HG03135 (cell line): ENCODE data around the gene CFDP1.

Source experiments
- ATAC-seq: cut with Tn5 transposase; IDR thresholded peaks from one replicate; pipeline ENCODE4 v1.9.1; 2021; ENCODE audit warnings: mild to moderate bottlenecking, moderate library complexity; ENCODE audit not compliant: unreplicated experiment

CFDP1 gene

DNA sequence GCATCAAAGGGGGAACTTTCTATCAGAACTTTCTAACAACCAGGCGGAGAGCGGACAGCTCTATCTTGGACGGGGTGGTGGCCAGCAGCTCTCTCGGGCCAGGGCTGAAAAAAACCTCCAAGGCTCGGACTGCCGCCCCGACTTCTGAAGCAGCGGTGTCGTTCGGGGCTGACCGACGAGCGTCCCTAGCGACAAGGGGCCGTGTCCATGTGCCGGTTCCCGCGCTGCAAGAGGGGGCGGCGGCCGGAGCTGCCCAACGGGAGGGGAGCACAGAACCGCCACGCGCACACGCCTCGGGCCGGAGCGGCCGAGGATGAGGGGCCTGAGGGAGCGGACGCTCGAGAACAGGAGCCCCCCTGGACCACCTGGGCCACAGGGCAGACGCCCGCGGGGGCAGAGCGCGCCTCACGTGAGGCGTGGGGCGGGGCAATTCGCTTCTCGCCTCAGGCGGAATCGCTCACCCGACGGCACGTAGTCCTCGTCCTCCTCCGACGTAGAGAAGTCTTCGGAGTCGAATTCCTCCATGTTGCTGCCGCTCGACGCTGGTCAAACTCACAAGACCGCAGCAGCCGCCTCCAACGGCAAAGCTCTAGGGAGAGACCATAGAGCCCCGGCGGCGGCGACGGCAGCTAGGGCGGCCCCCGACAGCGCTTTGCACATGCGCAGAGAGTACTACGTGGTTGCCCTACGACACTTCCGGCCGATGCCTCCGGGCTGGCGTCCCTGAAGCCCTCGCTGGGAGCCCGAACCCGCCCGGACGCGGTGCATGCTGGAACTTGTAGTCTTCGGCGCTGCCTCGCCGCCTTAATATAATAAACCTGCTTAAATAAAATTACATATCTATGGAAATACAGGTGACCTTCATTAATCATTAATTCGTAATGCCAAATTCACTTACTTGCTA, at the start of gene CFDP1:
Gene CFDP1, minus strand, starts transcription at position 676 of the 904 bp plus-strand sequence. Its CDS starts 151 bp downstream, at position 525.
- ATAC-seq: peak; percentile 91

DNA sequence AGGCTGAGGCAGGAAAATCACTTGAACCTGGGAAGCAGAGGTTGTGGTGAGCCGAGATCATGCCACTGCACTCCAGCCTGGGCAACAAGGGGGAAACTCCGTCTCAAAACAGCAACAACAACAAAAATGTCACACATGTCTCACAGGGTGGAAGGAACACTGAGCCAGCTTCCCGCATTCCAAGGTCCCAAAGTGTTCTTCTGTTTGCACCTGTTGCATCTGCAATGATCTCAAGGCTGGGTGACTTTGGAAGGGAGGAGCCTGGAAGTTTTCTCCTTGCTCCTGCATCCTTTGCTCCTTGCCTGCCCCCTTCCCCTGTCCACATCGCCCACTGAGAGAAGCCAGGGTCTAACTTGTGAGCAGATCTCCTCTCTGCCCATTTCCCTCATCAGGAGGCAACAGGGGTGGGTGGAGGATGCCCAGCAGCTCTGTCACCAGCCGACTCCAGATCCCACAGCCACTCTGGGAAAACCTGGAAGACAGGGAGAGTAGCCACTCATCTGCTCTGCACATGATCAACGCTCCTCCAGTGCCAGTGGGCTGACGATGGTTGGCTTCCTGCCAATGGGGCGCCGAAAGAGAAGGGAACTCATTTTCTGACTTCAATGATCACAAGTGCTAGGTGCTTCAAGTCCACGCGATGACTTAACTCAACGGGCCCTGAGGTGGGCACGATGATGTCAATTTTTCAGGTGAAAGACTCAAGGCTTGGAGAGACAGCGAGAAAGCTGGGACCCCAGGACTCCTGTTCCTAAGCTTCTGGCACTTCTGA, 49.3 kb upstream of the CFDP1 start:
- ATAC-seq: no peak

DNA sequence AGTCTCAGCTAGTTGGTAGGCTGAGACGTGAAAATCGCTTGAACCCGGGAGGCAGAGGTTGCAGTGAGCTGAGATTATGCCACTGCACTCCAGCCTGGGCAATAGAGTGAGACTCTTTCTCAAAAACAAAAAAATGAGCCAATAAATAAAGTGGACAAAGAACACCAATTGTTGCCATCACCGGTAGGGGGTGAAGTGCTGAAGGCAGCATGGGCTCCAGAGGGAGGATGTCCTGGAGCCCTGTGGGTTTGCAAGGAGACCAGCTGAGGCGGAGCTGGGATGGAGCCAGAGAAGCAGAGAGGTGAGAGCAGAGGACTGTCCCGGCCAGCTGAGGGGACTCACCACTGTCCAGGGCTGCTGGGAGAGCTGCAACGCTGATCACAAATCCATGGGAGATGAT, 48.2 kb upstream of the CFDP1 start:
- no peak for ATAC-seq

DNA sequence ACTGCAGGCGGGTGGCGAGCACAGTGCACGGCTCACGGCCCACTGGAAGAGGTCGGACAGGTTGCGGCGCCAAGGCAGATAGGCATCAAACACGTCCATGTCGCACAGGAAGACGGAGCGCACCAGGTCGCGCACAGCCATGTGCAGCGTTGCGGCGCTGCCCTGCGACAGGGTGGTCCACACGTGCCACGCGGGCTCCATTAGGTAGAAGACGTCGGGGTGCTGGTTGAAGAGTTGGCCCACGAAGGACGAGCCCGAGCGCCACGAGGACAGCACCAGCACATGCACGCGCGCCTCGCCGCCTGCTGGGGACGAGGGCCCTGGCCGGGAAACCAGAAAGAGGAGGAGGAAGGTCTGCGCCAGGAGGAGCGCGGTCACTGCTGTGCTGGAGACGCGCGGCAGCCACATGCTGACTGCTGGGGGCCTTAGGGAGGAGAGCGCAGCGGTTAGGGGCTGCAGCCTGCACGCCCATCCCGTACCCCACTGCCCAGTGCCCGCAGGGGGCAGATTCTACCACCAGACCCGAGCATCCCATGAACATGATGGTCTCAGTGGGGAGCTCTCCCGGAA, 46.2 kb upstream of the CFDP1 start:
- ATAC-seq: no peak

DNA sequence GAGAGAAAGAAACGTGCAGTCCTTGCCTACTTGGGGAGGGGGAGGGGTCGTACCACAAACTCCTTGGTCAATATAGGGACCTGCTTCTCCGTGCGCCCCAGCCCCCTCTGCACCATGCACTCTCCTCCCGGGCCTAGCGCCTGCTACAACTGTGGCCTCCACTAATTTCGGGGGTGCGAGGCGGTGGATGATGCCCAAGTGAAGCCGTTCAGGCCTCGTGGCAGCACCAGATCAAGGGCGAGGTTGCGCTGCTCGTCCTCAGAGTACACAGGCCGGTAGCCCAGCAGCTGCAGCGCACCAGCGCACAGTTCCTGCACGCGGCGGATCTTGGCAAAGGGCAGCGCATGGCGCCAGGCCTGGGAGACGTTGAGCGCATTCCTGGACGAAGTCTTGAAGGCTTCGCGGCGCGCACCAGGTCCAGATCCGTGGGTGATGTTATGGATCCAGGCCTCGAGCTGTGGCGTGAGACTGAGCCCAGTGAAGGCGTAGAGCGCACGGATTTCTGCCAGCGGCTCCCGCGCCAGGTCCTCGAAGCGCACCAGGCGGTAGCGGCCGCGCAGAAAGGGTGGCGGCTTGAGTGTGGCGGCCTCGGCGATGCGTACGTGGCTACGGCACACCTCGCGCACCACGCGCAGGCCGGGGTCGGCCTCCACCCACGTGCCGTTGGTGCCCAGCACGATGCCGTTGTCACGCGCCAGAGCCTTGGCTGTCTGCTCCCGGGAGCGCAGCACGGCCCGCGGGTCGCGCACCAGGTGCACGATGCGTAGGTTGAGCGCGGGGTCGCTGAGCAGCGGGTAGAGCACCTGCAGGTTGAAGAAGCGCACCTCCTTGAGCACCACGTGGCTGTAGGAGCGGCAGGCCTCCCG, 45.4 kb upstream of the CFDP1 start:
- ATAC-seq: no peak

- no peak for ATAC-seq
Observed at GRCh38 chr16:75477680-75478473, 44.6 kb upstream of the CFDP1 start.

DNA sequence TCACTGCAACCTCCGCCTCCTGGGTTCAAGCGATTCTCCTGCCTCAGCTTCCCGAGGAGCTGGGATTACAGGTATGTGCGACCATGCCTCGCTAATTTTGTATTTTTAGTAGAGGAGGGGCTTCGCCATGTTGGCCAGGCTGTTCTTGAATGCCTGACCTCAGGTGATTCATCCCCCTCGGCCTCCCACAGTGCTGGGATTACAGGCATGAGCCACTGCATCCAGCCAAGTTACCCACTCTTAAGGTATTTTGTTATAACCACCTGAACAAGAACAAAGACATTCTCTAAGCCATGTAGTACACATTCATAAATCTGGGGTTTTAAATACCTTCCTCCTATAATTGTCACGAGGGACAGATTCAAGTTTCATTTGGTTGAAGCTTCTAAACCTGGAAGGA, 43.5 kb upstream of the CFDP1 start:
- ATAC-seq: no peak

GRCh38 chr16:75475420-75475847, 42.1 kb upstream of the CFDP1 start:
- no peak for ATAC-seq

- ATAC-seq: no peak
Observed at GRCh38 chr16:75472908-75473877, 39.9 kb upstream of the CFDP1 start.

- ATAC-seq: peak; percentile 73
Observed at GRCh38 chr16:75471723-75472633, 38.7 kb upstream of the CFDP1 start.

- ATAC-seq: no peak
Observed at GRCh38 chr16:75466760-75467159, 33.5 kb upstream of the CFDP1 start.

GRCh38 chr16:75464122-75464918, 31.0 kb upstream of the CFDP1 start, which contains the start of gene TMEM170A:
Gene TMEM170A, minus strand, starts transcription at chr16:75464689. Its CDS starts 89 bp downstream, at chr16:75464600.
- peak; percentile 93 for ATAC-seq

DNA sequence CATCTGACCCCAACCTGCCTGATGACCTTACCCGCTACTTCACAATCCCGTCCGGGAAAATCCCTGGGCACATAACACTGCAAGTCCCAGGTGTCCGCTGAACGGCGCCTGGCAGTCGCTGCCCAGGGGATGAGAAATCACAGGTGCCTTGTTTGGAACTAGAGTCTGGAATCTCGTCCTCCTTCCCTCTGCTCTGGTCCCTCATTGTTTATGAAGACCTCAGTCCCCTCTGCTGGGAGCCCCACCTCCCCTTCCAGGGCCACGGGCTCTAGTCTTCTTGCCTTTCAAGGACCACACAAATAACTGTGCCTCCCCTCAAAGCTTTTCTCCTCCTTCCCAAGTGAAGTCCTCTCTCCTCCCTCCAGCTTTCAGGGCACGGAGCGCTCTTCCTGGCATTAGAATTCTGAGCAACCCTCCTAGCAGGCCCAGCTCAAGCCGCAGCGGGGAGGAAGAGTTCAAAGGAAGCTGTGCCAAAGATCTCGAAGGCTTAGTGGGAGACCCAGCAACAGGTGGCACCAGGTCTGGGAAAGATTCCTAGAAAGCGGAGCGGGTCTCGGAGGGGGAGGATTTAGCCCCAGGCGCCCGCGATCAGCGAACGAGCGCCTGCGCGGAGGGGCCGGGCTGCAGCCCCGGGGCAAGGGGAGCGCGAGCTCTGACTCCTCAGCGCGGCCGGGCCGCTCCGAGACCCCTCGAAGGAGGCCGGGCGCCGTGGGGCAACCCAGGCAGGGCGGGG, 30.3 kb upstream of the CFDP1 start:
- peak; percentile 9 for ATAC-seq

DNA sequence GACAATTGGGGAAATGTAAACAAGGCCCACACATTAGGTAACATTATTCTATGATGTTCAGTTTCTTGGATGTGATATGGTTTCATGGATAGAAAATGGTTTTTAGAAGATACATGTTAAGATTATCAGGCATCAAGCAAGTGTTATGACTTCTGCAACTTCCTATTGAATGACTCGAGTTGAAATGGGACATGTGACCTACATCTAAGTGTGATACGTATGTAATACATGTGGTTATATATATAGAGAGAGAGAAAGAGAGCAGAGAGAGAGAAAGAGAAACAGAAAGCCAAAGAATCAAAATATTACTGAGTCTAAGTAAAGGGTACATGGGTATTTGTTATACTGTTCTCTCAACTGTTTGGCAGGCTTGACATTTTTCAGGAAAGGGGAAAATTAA, 29.5 kb upstream of the CFDP1 start:
- ATAC-seq: peak; percentile 33

- no peak for ATAC-seq
Observed at GRCh38 chr16:75461575-75461974, 28.3 kb upstream of the CFDP1 start.

DNA sequence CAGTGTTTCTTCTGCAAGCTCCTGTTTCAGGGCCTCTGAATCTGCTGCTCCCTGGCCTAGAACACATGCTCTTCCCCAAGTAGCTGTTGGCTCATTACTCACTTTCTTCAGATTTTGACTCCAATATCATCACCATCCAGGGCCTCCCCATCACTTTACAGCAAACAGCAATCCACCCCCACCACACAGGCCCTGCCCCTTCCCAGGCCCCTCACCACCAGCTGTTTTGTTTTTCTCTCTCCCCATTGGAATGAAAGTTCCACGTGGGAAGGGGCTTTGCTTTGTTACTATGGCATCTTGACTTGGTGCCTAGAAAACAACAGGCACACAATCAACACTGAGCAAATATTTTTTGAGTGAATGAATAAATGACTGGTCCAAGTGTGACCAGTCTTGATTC, 27.1 kb upstream of the CFDP1 start:
- ATAC-seq: no peak
